Stimulated activated CD4-positive, alpha-beta T cell treated with anti-CD3 and anti-CD28 coated beads, TNF-alpha, amount 100 ng/mL, for 4 hours (primary cell): ENCODE data around the gene PTBP3.
A peak's percentile ranks its signal among the peaks of the same experiment; 100 is the strongest.
"Not testable (repeated sequence)": the region's sequence is repeated elsewhere in the genome, so short reads cannot be mapped to it uniquely, and the experiment has no call there.

Experiments
- DNase-seq, 3 experiments: peaks; one replicate each; pipeline ENCODE4 v3.0.0-alpha.2; 2020; ENCODE audit warnings: low read depth in 3 of 3

PTBP3 gene

GRCh38 chr9:112332977-112333638, at the start of gene PTBP3:
PTBP3 (minus strand) TSS chr9:112333619; CDS start chr9:112297865, 35,754 bp downstream.
- peak; percentile 57 to 64 (median 60) for DNase-seq

DNA sequence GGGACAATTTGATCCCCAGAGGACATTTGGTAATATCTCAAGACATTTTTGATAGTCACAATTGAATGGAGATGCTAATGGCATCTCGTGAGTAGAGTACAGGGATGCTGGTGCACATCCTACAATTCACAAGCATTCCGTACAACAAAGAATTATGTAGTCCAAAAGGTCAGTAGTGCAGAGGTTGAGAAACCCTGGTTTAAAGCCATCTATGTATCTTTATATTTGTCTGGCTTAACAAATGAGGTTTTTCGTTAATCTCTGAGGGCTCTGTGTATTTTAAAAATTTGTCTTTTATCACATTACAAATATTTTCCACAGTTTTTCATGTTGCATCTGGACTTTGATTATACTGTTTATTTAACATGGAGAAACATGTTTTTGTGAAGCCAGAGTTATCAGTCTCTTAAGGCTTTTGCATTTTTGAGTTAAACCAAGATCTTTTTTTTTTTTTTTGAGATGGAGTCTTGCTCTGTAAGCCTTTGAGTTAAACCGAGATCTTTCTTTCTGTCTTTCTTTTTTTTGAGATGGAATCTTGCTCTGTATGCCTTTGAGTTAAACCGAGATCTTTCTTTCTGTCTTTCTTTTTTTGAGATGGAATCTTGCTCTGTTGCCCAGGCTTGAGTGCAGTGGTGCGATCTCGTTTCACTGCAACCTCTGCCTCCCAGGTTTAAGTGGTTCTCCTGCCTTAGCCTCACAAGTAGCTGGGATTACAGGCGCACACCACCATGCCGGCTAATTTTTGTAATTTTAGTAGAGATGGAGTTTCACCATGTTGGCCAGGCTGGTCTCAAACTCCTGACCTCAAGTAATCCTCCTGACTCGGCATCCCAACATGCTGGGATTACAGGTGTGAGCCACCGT, 49.3 kb upstream of the PTBP3 start:
- DNase-seq = no peak

DNA sequence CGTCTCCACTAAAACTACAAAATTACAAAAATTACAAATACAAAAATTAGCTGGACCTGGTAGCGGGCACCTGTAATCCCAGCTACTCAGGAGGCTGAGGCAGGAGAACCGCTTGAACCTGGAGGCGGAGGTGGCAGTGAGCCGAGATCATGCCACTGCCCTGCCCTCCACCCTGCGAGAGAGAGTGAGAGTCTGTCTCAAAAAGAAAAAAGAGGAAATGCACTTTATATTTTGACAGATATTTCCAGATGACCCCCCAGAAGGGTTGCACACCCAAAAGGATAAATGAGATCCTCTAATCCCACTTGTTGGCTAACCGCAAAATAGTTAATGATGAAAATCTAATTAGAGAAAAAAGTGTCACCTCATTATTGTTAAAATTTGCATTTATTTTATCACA, 48.6 kb upstream of the PTBP3 start:
- DNase-seq = no peak

DNA sequence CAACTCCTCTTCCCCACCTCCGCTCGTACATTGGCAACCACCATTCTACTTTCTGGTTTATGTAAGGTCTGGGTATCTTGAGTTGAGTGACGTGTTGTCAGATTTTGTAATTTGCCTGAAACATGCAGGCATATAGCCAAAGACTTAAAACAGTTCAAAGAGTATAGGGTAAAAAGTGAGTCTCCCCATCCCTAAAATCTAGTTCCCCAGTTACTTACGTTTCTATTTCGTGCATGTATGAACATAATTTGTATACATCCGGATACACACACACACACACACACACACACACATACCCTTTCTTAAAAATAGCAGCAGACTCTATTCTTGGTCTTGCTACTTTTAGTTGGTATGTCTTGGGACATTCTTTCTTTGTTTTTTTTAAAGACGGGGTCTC, 47.4 kb upstream of the PTBP3 start:
- DNase-seq = no peak

GRCh38 chr9:112380102-112380824, 46.8 kb upstream of the PTBP3 start, which contains the start of gene HSDL2:
HSDL2 (plus strand) TSS chr9:112380108; CDS start chr9:112380164, 56 bp downstream.
- DNase-seq = no peak

DNA sequence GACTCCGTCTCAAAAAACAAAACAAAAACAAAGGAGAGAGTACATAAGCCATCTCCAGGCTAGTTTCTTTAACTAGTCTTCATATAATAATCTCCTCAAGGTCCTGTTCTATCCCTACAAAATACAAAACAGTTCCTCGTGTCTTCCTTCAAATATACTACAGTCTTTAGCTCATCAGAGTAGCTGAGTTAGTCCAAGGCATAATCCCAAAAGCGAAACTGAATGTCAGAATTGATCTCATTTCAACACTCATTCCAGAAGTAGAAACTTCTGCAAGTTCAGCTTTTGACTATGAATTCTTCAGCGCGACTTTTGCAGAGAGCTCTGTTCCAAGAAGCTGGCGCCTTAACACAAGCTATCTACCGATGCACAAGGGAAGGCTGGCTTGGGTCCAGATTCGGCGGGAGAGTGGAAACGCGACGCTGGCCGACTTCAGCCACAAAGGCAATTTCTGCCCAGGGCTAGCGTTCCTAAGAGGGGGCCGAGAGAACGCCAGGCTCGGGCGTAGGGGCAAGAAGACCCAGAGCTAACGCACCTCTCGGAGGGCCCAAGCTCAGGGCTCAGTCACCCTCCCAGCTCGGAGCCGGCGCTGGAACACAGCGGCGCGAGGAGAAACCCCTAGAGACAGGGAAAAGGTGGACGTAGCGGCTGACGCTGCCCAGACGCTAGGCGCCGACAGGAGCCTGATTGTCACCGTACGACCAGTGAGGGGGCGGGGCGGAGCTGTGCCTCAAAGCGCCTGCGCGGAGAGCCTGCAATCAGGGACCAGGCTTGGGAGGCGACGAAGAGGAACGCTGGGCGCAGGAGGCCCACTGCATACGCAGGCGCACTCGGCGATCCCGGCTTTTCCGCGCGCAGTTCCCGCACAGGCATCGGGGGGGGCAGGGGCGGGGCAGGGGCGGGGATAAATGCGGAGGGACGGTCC, 46.0 kb upstream of the PTBP3 start:
- DNase-seq = peak; percentile 93 to 96 (median 95)

DNA sequence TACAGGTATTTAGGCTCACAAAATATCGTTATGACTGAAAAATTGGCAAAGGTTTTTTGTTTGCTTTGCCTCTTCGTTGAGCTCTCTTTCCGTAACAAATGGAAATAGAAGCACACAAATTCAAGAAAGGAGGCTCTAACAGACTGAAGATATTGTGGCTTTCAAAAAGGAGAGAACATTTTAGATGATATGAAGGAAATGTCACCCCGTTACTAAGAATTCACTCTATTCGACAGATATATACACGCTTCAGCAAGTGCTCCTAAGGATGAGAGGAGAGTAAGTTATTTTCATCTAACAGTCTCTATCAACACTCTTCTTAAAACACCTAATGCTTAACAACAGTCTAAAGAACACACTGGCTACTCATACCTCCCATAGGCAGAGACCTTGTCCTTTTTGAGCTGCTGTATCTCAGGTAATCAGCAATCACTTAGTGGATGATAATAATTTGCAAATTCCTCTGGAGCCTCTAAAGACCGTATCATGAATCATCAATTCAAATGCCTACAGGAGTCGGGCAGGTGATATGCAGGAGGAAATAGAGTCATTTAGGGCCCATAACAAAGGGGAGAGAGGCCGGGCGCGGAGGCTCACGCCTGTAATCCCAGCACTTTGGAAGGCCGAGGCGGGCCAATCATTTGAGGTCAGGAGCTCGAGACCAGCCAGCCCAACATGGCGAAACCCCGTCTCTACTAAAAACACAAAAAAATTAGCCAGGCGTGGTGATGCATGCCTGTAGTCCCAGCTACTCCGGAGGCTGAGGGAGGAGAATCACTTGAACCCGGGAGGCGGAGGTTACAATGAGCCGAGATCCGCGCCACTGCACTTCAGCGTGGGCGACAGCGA, 45.1 kb upstream of the PTBP3 start:
- DNase-seq = peak in 1 of 3 experiments; percentile 15

DNA sequence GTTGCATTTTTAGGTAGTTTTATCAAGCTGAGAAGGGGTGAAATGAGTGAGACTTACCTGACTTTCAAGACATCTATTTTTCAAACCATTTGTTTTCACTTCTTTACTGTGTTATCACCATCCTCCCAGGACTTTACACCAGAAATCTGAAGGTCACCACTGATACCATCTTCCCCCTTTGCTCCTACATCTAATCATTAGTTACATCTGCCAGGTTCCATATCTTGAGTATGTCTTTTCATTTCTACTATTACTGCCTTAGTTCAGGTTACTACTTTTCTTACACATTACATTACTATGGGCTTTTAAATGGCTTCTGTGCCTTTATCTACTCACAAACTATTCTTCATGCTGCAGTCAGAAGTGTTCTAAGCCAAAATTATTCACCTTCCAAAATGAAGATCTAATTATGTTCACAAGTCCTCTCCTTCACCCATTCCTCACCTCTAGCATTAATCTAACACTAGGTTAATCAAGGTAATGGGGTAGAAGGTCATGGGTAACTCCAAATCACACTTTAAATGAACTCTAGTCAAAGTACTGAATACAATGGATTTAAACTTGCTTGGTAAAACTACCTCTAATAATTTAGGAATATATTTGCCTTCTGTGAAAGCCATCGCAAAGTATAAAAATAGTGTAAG, 44.4 kb upstream of the PTBP3 start:
- no peak for DNase-seq

DNA sequence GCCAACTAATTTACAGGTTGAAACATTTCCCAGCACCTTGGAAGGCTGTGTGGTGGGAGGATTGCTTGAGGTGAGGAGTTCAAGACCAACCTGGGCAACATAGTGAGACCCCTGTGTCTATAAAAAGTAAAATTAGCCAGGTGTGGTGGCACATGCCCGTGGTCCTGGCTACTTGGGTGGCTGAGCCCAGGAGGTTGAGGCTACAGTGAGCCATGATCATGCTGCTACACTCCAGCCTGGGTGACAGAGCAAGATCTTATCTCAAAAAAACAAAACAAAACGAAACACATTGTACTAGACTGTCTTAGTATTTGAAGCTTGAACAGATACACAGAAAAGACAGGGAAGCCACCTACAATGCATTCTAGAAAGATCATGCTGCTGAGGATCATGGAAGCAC, 43.7 kb upstream of the PTBP3 start:
- no peak for DNase-seq

DNA sequence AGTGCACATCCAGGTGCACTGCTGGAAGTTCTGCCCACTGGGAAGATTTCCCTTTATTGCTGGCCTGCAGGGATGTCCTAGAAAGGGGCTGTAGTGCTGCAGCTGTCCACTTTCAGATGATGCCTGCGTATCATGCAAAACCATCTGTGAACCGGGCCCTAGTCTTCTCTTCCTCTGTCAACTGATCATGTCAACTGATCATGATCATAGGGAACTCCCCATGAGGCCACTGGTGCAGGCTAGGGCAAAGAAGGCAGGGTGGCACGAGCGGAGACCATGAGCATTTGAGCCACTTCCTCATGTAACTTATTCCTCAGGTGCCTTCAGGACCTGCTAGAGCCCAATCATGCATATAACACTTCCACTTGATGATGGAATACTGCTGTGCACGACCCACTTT, 41.9 kb upstream of the PTBP3 start:
- no peak for DNase-seq

DNA sequence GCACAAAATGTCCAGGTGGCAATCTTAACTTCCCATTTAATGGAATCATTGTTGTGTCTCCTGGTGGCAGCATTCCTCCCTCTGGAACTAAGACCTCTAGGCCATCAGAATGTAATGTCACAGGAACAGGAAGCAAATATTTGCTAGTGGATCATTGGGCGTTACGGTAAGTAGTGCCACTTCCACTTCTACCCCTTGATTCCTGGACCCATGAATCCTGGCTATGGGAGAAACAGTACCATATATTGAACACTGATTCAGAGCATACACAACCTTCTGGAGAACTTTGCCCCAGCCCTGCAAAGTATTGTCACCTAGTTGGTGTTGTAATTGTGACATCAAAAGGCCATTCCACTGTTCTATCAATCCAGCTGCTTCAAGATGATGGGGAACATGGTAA, 40.8 kb upstream of the PTBP3 start:
- DNase-seq = not testable (repeated sequence)

DNA sequence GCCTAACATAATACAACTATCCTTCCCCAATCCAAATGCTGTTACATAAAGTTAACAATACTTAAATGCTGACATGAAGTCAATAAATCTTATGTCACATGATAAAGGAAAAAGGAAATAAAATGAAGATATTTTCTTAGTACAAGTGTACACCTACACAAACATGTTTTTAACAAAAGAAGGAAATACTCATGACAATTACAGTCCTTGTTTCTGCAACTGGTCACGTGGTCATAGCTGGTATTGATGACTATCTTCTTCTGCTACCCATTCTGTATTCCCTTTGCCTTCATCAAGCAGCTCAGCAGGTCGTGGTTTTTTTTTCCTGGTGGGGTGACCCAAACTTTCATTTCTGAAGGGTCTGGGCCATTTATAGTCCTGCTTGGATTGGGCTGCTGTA, 40.2 kb upstream of the PTBP3 start:
- not testable (repeated sequence) for DNase-seq

DNA sequence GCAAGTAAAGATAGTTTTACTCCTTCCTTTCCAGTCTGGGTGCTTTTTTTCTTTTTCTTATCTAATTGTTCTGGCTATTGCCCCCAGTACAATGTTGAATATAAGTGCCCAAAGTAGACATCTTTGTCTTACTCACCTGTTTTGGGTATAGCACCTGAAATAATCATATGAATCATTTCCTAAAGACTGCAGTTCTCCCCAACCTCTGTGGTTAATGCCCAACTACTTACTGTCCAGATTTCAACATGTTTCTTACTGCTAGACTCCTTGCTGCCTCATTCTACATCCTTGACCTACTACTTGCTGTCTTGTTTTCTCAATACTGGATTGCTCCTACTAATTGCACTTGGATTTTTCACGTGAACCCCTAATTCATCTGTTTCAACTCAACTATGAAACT, 37.6 kb upstream of the PTBP3 start:
- no peak for DNase-seq

GRCh38 chr9:112369817-112370216, 36.4 kb upstream of the PTBP3 start:
- DNase-seq = no peak

- DNase-seq = no peak
Measured at GRCh38 chr9:112367465-112367864, 34.0 kb upstream of the PTBP3 start.

GRCh38 chr9:112366591-112366990, 33.2 kb upstream of the PTBP3 start:
- DNase-seq = no peak

GRCh38 chr9:112365257-112365656, 31.8 kb upstream of the PTBP3 start:
- DNase-seq = not testable (repeated sequence)

DNA sequence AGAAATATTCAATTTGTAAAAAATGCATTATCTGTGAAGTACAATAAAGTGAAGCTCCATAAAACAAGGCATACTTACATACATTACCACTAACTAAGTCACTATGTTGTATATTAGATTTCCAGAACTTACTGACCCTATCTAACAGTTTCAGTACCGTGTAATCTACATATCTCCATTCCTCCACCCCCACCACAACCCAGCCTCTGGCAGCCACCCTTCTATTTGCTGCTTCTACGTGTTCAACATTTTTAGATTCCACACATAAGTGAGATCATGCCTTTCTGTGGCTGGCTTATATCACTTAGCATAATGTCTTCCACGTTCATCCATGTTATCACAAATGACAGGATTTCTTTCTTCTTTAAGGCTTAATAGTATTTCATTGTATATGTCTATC, 31.3 kb upstream of the PTBP3 start:
- no peak for DNase-seq

- no peak for DNase-seq
Measured at GRCh38 chr9:112361601-112362000, 28.2 kb upstream of the PTBP3 start.
